TTC549 (cell line): Measurements from ENCODE around the gene LRRC40.
"Not testable (repeated sequence)": the region's sequence is repeated elsewhere in the genome, so short reads cannot be mapped to it uniquely, and the experiment has no call there.

Experiments
- FAIRE-seq: peaks from 2 replicates; lab custom pipeline; 2012; peaks lifted over from hg19 to GRCh38; lab: Jason Lieb, UNC

LRRC40 gene

DNA sequence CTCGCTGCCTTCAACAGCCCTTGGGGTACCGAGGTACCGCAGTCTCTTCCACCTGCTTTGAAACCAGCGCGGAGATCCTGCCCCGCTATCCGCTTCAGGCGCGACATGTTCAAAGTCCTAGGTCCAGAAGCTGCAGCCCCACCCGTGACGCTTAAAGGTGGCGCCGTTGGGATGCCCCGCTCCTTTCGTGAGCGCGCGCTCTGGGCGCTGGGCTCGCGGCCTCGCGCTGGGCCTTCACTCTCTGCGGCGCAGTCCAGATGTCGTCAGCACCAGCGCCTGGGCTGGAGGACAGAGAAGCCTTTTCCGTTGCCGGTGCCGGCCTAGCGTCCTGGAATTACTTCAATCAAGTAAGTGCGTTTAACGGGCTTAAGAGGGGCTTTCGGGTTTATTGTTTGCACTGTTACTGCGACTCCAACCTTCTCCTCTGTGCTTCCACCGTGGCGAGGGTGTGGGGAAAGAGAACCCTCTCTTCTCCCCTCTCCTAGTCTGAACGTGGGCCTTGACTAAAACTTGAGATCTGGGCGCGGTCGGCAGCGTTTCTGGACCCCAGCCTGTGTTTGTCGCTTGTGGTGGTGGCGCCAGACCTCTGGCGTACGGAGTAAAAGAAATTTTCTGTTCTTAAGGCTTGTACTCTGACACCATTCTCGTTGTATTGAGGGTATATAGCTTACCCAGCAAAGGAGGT, at the start of gene LRRC40:
Gene LRRC40 (minus strand): TSS at position 146 of the 685 bp plus-strand sequence. CDS start 39 bp downstream, at position 107.
- FAIRE-seq = no peak

GRCh38 chr1:70248729-70249128, 43.4 kb upstream of the LRRC40 start:
- FAIRE-seq = no peak

GRCh38 chr1:70247768-70248167, 42.4 kb upstream of the LRRC40 start:
- no peak for FAIRE-seq

DNA sequence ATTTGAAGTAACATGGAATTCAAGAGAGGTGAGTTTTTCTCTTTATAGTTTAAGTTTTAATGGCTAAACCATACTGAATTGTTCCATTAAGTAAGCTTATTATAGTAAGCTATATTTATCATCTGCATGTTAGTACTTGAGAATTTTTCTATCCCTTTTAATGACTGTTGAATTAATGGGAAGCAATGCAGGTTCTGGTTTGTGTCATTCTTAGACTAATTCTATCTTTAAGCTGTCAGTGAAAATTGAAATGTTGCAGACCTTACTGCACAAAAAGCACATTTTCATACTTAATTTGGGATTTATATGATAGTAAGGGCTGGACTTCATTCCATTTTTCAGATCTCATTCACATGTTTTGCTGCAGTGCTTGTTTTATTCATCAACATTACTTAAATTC, 41.7 kb upstream of the LRRC40 start:
- FAIRE-seq = no peak

DNA sequence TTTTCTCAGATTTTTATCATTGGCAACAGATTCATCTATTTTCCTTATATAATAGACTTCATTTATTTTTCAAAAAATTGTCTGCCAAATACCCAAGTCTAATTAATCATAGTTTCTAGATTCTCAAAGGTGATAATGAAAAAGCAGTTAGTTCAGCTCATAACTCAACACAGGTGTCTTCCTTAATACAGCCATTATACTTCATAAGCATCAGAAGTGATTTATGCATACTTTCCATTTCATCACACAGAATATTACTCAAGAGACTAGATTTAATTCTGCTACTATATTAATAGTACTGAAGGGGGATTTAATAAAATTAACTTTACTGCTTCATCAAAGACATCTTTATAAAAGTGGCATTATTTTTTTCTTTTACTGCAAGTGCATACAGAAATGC, 34.6 kb upstream of the LRRC40 start:
- FAIRE-seq = no peak

- no peak for FAIRE-seq
Measured at GRCh38 chr1:70234733-70235132, 29.4 kb upstream of the LRRC40 start.

DNA sequence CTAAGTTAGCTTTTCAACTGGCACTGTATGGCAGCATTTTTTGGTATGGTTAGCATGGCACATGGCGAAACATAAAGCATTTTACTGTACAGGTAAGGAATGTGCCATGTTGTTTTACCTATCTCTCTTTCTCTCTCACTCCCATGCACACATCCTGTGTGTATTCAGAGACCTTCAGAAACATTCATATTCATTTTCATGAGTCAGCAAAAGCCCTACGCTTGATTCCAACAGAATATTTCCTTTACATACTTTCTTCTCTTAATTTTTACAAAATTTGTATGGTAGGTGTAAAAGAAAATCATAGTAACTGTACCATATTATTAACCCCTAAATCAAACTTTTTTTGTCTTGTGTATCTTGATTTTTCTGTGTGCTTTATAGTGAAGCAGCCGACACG, 26.1 kb upstream of the LRRC40 start:
- FAIRE-seq = no peak

DNA sequence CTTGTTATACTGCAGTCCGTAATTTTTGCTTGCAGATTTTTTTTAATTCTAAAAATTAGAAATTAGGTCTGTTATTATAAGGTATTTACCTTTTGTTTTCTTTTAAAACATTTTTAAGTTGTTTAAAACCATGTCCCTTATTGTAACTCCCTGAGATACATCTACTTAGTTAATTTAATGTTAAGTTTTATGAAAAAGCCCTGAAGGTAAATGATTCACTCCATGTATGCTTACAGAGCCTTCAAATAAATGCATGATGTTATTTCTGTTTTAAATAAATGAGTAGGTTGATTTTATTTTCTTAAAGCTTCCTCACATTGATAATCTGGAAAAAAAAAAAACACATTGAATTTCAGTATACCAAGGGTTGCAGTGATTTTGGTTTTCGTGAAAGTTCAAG, 23.3 kb upstream of the LRRC40 start:
- no peak for FAIRE-seq

- no peak for FAIRE-seq
Measured at GRCh38 chr1:70227439-70227838, 22.1 kb upstream of the LRRC40 start.

- FAIRE-seq = no peak
Measured at GRCh38 chr1:70224954-70225353, 19.6 kb upstream of the LRRC40 start.

DNA sequence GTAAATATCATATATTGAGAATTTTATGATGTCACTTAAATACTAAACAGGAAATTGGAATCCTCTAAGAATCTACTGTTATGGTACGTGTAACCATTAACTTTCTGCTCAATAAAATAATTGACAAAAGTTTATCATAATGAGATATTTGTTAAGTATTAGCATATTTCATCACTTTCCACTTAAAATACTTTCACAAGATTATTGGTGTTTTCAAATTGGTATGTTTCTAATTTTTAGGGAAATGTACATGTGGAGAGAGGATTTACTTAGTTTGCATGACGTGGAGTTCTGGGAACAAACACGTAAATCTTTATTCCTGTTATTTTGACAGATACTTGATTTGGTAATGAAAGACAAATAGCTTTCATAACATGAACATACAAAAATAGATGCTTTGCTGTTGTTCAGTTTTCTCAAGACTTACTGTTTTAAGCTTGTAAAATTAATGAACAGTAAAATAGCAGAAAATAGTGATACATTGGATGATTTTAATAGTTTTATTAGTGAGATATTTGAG, 17.4 kb upstream of the LRRC40 start:
- no peak for FAIRE-seq

- FAIRE-seq = no peak
Measured at GRCh38 chr1:70221238-70222121, 16.1 kb upstream of the LRRC40 start, which contains the start of gene SRSF11. TSS of gene SRSF11 (plus strand) at chr1:70221380. CDS start at chr1:70221637, 257 bp downstream.

DNA sequence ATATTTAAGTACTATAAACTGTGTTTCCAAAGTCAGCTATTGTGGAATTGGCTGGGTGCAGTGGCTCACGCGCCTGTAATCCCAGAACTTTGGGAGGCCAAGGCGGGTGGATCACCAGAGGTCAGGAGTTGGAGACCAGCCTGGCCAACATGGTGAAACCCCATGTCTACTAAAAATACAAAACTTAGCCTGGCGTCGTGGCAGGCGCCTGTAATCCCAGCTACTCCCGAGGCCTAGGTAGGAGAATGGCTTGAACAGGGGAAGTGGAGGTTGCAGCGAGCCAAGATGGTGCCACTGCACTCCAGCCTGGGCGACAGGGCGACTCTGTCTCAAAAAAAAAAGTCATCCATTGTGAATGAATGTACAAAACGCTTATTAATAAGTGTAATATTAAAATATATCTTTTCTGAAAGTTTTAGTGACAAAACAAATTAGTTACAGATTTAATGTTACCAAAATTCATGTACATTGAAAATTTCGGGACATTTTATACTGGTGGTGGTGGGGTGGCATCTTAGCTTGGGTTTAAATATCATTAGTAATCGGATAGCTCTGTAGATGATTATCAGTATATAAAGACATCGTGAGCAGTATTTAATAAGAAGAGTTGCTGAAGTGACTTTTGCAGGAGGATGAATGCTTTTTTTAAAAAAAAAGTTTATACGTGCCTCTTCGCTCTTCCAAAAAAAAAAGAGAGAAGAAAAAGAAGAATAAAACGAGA, 15.3 kb upstream of the LRRC40 start:
- no peak for FAIRE-seq

- FAIRE-seq = no peak
Measured at GRCh38 chr1:70220015-70220414, 14.6 kb upstream of the LRRC40 start.

GRCh38 chr1:70211541-70211940, 6.2 kb upstream of the LRRC40 start:
- FAIRE-seq = no peak

- FAIRE-seq = no peak
Measured at GRCh38 chr1:70210820-70211219, 5.4 kb upstream of the LRRC40 start.

DNA sequence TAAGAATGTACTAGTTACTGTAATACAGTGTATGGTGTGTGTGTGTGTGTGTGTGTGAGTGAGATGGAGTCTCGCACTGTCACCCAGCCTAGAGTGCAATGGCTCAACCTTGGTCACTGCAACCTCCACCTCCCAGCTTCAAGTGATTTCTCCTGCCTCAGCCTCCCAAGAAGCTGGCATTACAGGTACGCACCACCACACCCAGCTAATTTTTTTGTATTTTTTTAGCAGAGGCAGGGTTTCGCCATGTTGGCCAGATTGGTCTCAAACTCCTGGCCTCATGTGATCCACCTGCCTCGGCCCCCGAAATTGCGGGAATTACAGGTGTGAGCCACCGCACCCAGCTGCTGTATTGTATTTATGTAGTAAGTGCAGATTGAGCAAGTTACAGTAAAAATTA, 2.9 kb upstream of the LRRC40 start:
- no peak for FAIRE-seq

DNA sequence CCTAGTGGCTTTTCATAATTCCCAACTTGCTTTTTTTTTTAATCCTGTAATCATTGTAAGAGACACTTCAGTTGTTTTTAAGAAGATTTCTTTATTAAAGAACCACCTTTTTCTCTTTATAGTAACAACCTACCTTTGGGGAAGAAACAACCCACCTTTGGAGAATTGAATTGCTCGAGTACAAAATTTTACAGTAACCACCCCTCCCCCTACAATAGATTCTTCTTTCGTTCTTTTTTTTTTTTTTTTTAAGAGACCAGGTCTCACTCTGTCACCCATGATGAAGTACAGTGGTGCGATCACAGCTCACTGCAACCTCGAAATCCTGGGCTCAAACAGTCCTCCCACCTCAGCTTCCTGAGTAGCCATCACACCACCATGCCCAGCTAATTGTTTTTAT, 2.1 kb upstream of the LRRC40 start:
- no peak for FAIRE-seq

DNA sequence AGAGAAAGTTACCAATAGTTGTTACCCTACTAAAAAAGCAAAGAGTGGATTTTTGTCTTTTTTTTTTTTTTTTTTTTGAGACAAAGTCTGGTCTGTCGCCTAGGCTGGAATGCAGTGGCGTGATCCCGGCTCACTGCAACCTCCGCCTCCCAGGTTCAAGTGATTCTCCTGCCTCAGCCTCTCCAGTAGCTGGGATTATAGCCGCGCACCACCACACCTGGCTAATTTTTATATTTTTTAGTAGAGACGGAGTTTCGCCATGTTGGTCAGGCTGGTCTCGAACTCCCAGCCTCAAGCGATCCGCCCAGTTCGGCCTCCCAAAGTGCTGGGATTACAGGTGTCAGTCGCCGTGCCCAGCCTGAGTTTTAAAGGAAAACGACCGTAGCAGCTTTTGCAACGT, 1.5 kb upstream of the LRRC40 start:
- FAIRE-seq = not testable (repeated sequence)

GRCh38 chr1:70205071-70205433, 327 bp downstream of the LRRC40 start:
- no peak for FAIRE-seq

DNA sequence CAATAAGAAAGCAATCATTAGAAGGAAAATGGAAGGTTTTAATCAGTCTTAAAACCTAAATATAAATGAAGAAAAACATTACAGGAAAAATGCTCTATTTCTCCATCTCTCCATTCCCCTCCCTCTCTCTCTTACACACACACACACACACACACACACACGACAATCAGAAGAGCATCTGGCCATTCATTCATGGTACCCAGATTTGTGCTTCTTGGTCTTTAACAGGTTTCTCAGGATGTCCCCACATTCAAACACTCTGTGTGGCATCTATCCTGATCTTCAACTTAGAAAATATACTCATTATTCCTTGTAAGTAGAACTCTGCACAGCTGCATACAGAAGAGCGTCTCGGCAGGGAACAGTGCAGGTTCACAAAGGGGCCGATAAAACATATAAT, 779 bp downstream of the LRRC40 start:
- FAIRE-seq = no peak

- no peak for FAIRE-seq
Measured at GRCh38 chr1:70204139-70204538, 1.2 kb downstream of the LRRC40 start.
